Stimulated activated CD8-positive, alpha-beta memory T cell treated with anti-CD3 and anti-CD28 coated beads, Interleukin-4, amount 100 ng/mL, for 1 hour (primary cell): ENCODE data around the gene RAB36.

Source experiments
- DNase-seq, 2 donors: peaks; one replicate each; pipeline ENCODE4 v3.0.0-alpha.2; 2020; ENCODE audit warnings: low read depth in 2 of 2, low spot score in 1 of 2

RAB36 gene

GRCh38 chr22:23137468-23137867 is 7.8 kb upstream of the RAB36 start:
- DNase-seq = no peak

- DNase-seq = peak in 1 of 2 donors; percentile 25
These were observed 7.2 kb upstream of the RAB36 start for GRCh38 chr22:23137905-23138561.

- no peak for DNase-seq
These were observed 6.5 kb upstream of the RAB36 start for GRCh38 chr22:23138584-23139435.

- no peak for DNase-seq
These were observed 4.9 kb upstream of the RAB36 start for GRCh38 chr22:23140385-23140784.

GRCh38 chr22:23142546-23143105 is 2.7 kb upstream of the RAB36 start:
- no peak for DNase-seq

- DNase-seq = no peak
These were observed 2.2 kb upstream of the RAB36 start for GRCh38 chr22:23143119-23143518.

GRCh38 chr22:23144432-23144831 is 845 bp upstream of the RAB36 start:
- DNase-seq = no peak

GRCh38 chr22:23145878-23146470 is 697 bp downstream of the RAB36 start:
- DNase-seq = no peak

- no peak for DNase-seq
These were observed 1.4 kb downstream of the RAB36 start for GRCh38 chr22:23146478-23147205.

- DNase-seq = no peak
These were observed 2.5 kb downstream of the RAB36 start for GRCh38 chr22:23147617-23148387.

GRCh38 chr22:23149743-23150238 is 4.5 kb downstream of the RAB36 start:
- DNase-seq = no peak

- DNase-seq = no peak
These were observed 5.5 kb downstream of the RAB36 start for GRCh38 chr22:23150762-23151161.

- no peak for DNase-seq
These were observed 6.5 kb downstream of the RAB36 start for GRCh38 chr22:23151827-23152226.

- DNase-seq = no peak
These were observed 7.2 kb downstream of the RAB36 start for GRCh38 chr22:23152238-23153114.

- DNase-seq = no peak
These were observed 8.7 kb downstream of the RAB36 start for GRCh38 chr22:23153994-23154393.

- DNase-seq = no peak
These were observed 9.2 kb downstream of the RAB36 start for GRCh38 chr22:23154461-23154860.

GRCh38 chr22:23155143-23155542 is 9.9 kb downstream of the RAB36 start:
- no peak for DNase-seq

- DNase-seq = no peak
These were observed 10.6 kb downstream of the RAB36 start for GRCh38 chr22:23155831-23156230.

GRCh38 chr22:23156286-23156685 is 11.0 kb downstream of the RAB36 start:
- DNase-seq = no peak
